K562 (cell line): ENCODE measurements around the gene LMAN1L. TPM values are rescaled to one million over a fixed set of nuclear protein-coding genes. Genes with fewer than 3 reads are reported as not detected.

Source experiments
- ATAC-seq: fragments of 200-7000 bp; cut with Tn5 transposase; 3 replicates; pipeline ENCODE4 v1.9.1; 2020; ENCODE audit warnings: moderate library complexity
- BruUV-seq: library from RNA; stranded (reverse); fragments of 400-500 nt; replicated peaks from 2 replicates; lab custom pipeline; 2021; lab: Mats Ljungman, UMichigan
- CTCF ChIA-PET: fragments of 300-600 bp; formaldehyde crosslinking; extraction: SDS; loops from one replicate; lab custom pipeline; 2021; ENCODE audit warnings: low intra/inter-chr PET ratio; lab: Yijun Ruan, JAX
- POLR2A ChIA-PET: fragments of 300-600, 350-650 bp; sonication (Branson Sonifier 250); formaldehyde crosslinking; extraction: SDS; loops from one replicate; lab custom pipeline; 2021; ENCODE audit warnings: antibody characterized with exemption, inconsistent platforms; lab: Yijun Ruan, JAX
- DNase-seq, 4 experiments: peaks; one replicate each; pipeline versions ENCODE4 v3.0.0 to v3.0.0-alpha.2; 2011 to 2018; ENCODE audit warnings: low spot score in 3 of 4, mixed read lengths in 3 of 4; ENCODE audit errors: extremely low read depth in 1 of 4
- FAIRE-seq: peaks from 2 replicates; lab custom pipeline; 2011; peaks lifted over from hg19 to GRCh38; lab: Jason Lieb, UNC
- H2AFZ ChIP-seq: 2 replicates; pipeline ENCODE4 v1.6.0; 2011; ENCODE audit warnings: low read depth, low read length, control low read depth, inconsistent platforms
- H3K27ac ChIP-seq: fragments of 200-600 bp; 3 replicates; pipeline ENCODE4 v1.8.0; 2011; ENCODE audit warnings: low read depth, mild to moderate bottlenecking, control low read depth, inconsistent platforms, low read length, moderate library complexity, mixed read lengths; ENCODE audit errors: extremely low read depth
- H3K27me3 ChIP-seq, 2 experiments: fragments of 300-600 bp in 1 of 2; 2 replicates in 1 of 2; 3 replicates in 1 of 2; pipeline versions ENCODE4 v1.6.0 to v1.8.0; 2011; ENCODE audit warnings: inconsistent platforms in 2 of 2, low read length in 2 of 2, mild to moderate bottlenecking in 1 of 2, mixed read lengths in 1 of 2, moderate library complexity in 1 of 2; ENCODE audit not compliant: control insufficient read depth in 2 of 2, insufficient read depth in 2 of 2
- H3K36me3 ChIP-seq: fragments of 300-600 bp; 3 replicates; pipeline ENCODE4 v1.8.0; 2011; ENCODE audit warnings: mild to moderate bottlenecking, low read length, inconsistent platforms; ENCODE audit not compliant: control insufficient read depth, insufficient read depth
- H3K4me1 ChIP-seq, 2 experiments: fragments of 200-600 bp in 1 of 2; replicated peaks in 1 of 2; 2 replicates in 1 of 2; 3 replicates in 1 of 2; pipeline versions ENCODE4 v1.5.1 to v1.8.0; 2011; ENCODE audit warnings: inconsistent platforms in 2 of 2, low read length in 2 of 2, mild to moderate bottlenecking in 1 of 2, mixed read lengths in 1 of 2, moderate library complexity in 1 of 2; ENCODE audit not compliant: control insufficient read depth in 2 of 2, insufficient read depth in 2 of 2
- H3K4me2 ChIP-seq: 2 replicates; pipeline ENCODE4 v1.6.1; 2011; ENCODE audit warnings: low read length, control low read depth, inconsistent platforms, mixed read lengths; ENCODE audit not compliant: insufficient read depth
- H3K4me3 ChIP-seq: fragments of 200-600 bp; sonication (generic), shearing (Covaris generic); 2 replicates; pipeline ENCODE4 v1.5.1; 2016; ENCODE audit warnings: control low read depth, inconsistent platforms
- H3K79me2 ChIP-seq: fragments of 200-600 bp; 3 replicates; pipeline ENCODE4 v1.8.0; 2011; ENCODE audit warnings: low read length, inconsistent platforms; ENCODE audit not compliant: control insufficient read depth, insufficient read depth
- H3K9ac ChIP-seq, 2 experiments: 2 replicates each; pipeline versions ENCODE4 v1.6.0 to v1.6.1; 2011; ENCODE audit warnings: low read depth in 2 of 2, low read length in 2 of 2, control low read depth in 1 of 2, inconsistent platforms in 1 of 2, mild to moderate bottlenecking in 1 of 2, mixed read lengths in 1 of 2; ENCODE audit not compliant: insufficient read depth in 1 of 2
- H3K9me1 ChIP-seq: one replicate; pipeline ENCODE4 v1.6.0; 2011; ENCODE audit warnings: inconsistent platforms, mild to moderate bottlenecking, low read length, moderate library complexity; ENCODE audit not compliant: control insufficient read depth, insufficient read depth
- H3K9me3 ChIP-seq: replicated peaks from 2 replicates; pipeline ENCODE4 v1.5.1; 2011; ENCODE audit warnings: low read depth, low read length, inconsistent platforms; ENCODE audit not compliant: control insufficient read depth, insufficient read depth
- H4K20me1 ChIP-seq: replicated peaks from 2 replicates; pipeline ENCODE4 v1.6.1; 2011; ENCODE audit warnings: low read length, inconsistent platforms, mixed read lengths; ENCODE audit not compliant: control insufficient read depth, insufficient read depth
- ARID2 ChIP-seq: fragments of 450-650 bp; IDR thresholded peaks from 2 replicates; pipeline ENCODE4 v1.6.1; 2017; ENCODE audit warnings: antibody characterized with exemption, mild to moderate bottlenecking
- CC2D1A ChIP-seq: fragments of 450-650 bp; IDR thresholded peaks from 2 replicates; pipeline ENCODE4 v1.6.1; 2017; ENCODE audit warnings: mild to moderate bottlenecking
- CREB1 ChIP-seq, 2 experiments: sonication (generic) in 1 of 2; formaldehyde crosslinking in 1 of 2; IDR thresholded peaks; 2 replicates each; pipeline versions ENCODE4 v1.6.1 to v1.8.0; 2012 to 2022; ENCODE audit warnings: inconsistent platforms in 1 of 2, mild to moderate bottlenecking in 1 of 2, missing genetic modification reagents in 1 of 2, moderate library complexity in 1 of 2
- CTBP1 ChIP-seq: fragments of 450-650 bp; IDR thresholded peaks from 2 replicates; pipeline ENCODE4 v1.6.1; 2016; ENCODE audit warnings: borderline replicate concordance
- FOXK1 ChIP-seq: sonication (generic); formaldehyde crosslinking; IDR thresholded peaks from 2 replicates; pipeline ENCODE4 v1.8.0; 2022; ENCODE audit warnings: missing genetic modification reagents, mild to moderate bottlenecking, borderline replicate concordance
- JUND ChIP-seq, 2 experiments: IDR thresholded peaks; 2 replicates in 1 of 2; 3 replicates in 1 of 2; pipeline ENCODE4 v1.6.1; 2011; ENCODE audit warnings: borderline replicate concordance in 2 of 2, low read depth in 2 of 2, low read length in 2 of 2, improper control_type of control experiment in 1 of 2, missing biosample characterization in 1 of 2, missing genetic modification characterization in 1 of 2, missing genetic modification reagents in 1 of 2
- L3MBTL2 ChIP-seq: fragments of 450-650 bp; IDR thresholded peaks from 2 replicates; pipeline ENCODE4 v1.6.1; 2016; ENCODE audit warnings: mild to moderate bottlenecking, moderate library complexity
- RAD21 ChIP-seq, 2 experiments: fragments of 250-450 bp in 1 of 2; fragments of 450-650 bp in 1 of 2; sonication (Bioruptor Pico) in 1 of 2; formaldehyde crosslinking in 1 of 2; IDR thresholded peaks in 1 of 2; conservative IDR thresholded peaks in 1 of 2; 2 replicates each; pipeline versions ENCODE4 v1.4.0 to v1.8.0; 2020 to 2022; ENCODE audit warnings: mild to moderate bottlenecking in 2 of 2, moderate library complexity in 1 of 2
- SMC3 ChIP-seq: conservative IDR thresholded peaks from 2 replicates; pipeline ENCODE4 v1.6.1; 2011; ENCODE audit warnings: low read depth, low read length, improper control_type of control experiment; ENCODE audit not compliant: insufficient read depth
- XRCC5 ChIP-seq: fragments of 200-400 bp; formaldehyde crosslinking; IDR thresholded peaks from 2 replicates; pipeline ENCODE4 v1.6.1; 2017; ENCODE audit warnings: low read depth, mild to moderate bottlenecking, low read length
- ZBTB7A ChIP-seq: IDR thresholded peaks from 2 replicates; pipeline ENCODE4 v1.6.1; 2011; ENCODE audit warnings: low read depth, mild to moderate bottlenecking, low read length, moderate library complexity, borderline replicate concordance; ENCODE audit not compliant: control insufficient read depth
- ZNF785 ChIP-seq: fragments of 250-450 bp; sonication (Bioruptor Pico); IDR thresholded peaks from 2 replicates; pipeline ENCODE4 v1.4.0; 2020; ENCODE audit warnings: mild to moderate bottlenecking
- WGBS: fragments of 100-300 bp; shearing (Covaris generic); methylation state at CpG from one replicate; pipeline ENCODE4 v1.1.6; 2016; ENCODE audit warnings: low coverage, mixed read lengths; ENCODE audit not compliant: insufficient coverage; ENCODE audit errors: missing lambda C conversion rate; 5-methylcytosine and 5-hydroxymethylcytosine counted together
- in situ Hi-C: fragments of 300-500 bp; cut with MboI; formaldehyde crosslinking; loops from 4 replicates; pipeline ENCODE4 v1.15.0; 2018; ENCODE audit warnings: inconsistent platforms, mixed read lengths
- intact Hi-C: fragments of 100-400 bp; cut with micrococcal nuclease; formaldehyde crosslinking; loops from 2 replicates; pipeline ENCODE4 v1.14.2; 2022
- polyA plus RNA-seq, 8 experiments: library from polyadenylated mRNA; depleted of rRNA in 4 of 8; stranded (reverse) in 5 of 8; unstranded in 3 of 8; fragments of >200 nt; fragmentation: Nextera tagmentation in 2 of 8; fragmentation: Illumina TruSeq in 1 of 8; extraction: Ambion mirVana in 2 of 8; extraction: Trizol in 1 of 8; gene quantifications; 2 replicates each; pipeline versions ENCODE4 v1.2.1 to v1.2.3, GENCODE V29; 2011 to 2014; ENCODE audit warnings: inconsistent platforms in 1 of 8, missing spikeins in 1 of 8
- total RNA-seq, 7 experiments: library from RNA; depleted of rRNA in 6 of 7; stranded (reverse); fragments of >200 nt in 6 of 7; fragmentation: Illumina TruSeq in 2 of 7; extraction: Trizol in 2 of 7; gene quantifications; 2 replicates each; pipeline versions ENCODE4 v1.2.1 to v1.2.3, GENCODE V29; 2011 to 2021; ENCODE audit warnings: low replicate concordance in 1 of 7
- TF ChIP-seq, protein P1 (sequence below), 3 experiments: IDR thresholded peaks in 2 of 3; conservative IDR thresholded peaks in 1 of 3; 2 replicates each; pipeline ENCODE4 v1.5.1; 2011 to 2012; ENCODE audit warnings: low read length in 3 of 3, mild to moderate bottlenecking in 3 of 3, control low read depth in 2 of 3, improper control_type of control experiment in 1 of 3, inconsistent platforms in 1 of 3, low read depth in 1 of 3, mixed read lengths in 1 of 3, moderate library complexity in 1 of 3; ENCODE audit not compliant: insufficient read depth in 2 of 3
- TF ChIP-seq, protein P2 (sequence below): fragments of 450-650 bp; formaldehyde crosslinking; IDR thresholded peaks from 2 replicates; pipeline ENCODE4 v1.4.0; 2020; ENCODE audit warnings: mild to moderate bottlenecking, moderate library complexity
- TF ChIP-seq, protein P3 (sequence below): sonication (generic); formaldehyde crosslinking; IDR thresholded peaks from 2 replicates; pipeline ENCODE4 v1.8.0; 2022; ENCODE audit warnings: missing genetic modification reagents, mild to moderate bottlenecking, moderate library complexity, borderline replicate concordance

The LMAN1L gene
- total and polyA plus RNA-seq, 9 of the 15 experiments (the other 6 are each of a cell fraction or from before 2014, with no cell fraction given), result not detected

DNA sequence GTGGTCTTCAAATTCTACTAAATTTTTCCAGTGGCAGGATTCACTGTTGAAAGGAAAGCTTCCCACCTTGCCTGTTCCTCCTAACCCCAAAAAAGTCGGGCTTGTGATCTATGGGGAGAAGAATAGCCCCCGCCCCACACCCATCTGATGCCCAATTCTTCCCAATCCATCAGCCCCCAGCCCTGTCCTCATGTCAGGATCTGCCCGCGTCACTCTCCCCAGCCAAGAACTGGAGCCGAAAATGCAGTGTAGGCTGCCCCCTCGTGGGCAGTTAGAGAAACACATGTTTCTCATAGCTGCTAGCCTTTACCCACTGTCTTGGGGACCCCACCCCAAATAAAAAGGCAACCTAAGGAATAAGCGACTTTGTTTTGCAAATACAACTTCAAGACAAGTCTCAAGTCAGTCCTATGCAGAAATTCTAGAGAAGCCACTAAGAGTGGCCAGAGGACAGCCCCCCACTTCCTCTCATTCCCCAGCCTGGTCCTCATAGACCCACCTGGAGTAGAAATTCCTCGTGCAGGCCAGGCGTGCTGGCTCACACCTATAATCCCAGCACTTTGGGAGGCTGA, 43.8 kb upstream of the LMAN1L start:
- ATAC-seq (peak; percentile 75), FAIRE-seq (peak; percentile 88), DNase-seq (peak; percentile 72 to 80 (median 75))
- Histone ChIP-seq H3K36me3 (no peaks in the 10 kb centered on the region), H3K27ac (no peak overlapping the region), H3K9me1 (no peaks in the 10 kb centered on the region), H3K9me3 (no peaks in the 10 kb centered on the region), H3K4me1 (peaks cover 0 to 12% of the 10 kb centered on the region in 2 experiments; a peak in 1 of 5 replicates), H3K79me2 (no peaks in the 10 kb centered on the region), H3K4me3 (no peak overlapping the region), H3K4me2 (no peak overlapping the region), H3K9ac (no peak overlapping the region), H4K20me1 (no peaks in the 10 kb centered on the region; the same call in 1 of the 2 replicates), H2AFZ (peak overlapping the region; percentile 22; the same call in 1 of the 2 replicates), H3K27me3 (peaks cover 4 to 27% of the 10 kb centered on the region in 2 experiments; a peak in 3 of 5 replicates)
- ChIA-PET POLR2A (interaction anchor here (0.6 to 2.2 kb wide), 13 partner anchors 8 to 269 kb away, joined by 3 to 7 read pairs (median 3); partner anchors contain the start of gene RPP25), CTCF (interaction anchor here (0.6 to 6.1 kb wide), 9 partner anchors 125 to 395 kb away, joined by 3 to 51 read pairs (median 3); no protein-coding TSS in a partner anchor)
- in situ Hi-C loops, result loop anchor here (5.0 kb wide), 2 partner anchors 132 to 392 kb away; no protein-coding TSS in a partner anchor
- WGBS, result 0% methylated on average over 9 of the region's 9 CpGs
- BruUV-seq, result no TSS peak
- intact Hi-C loops, result loop anchor here (1.0 to 2.0 kb wide), 2 partner anchors 134 to 394 kb away; no protein-coding TSS in a partner anchor
- TF ChIP-seq CC2D1A (peak; percentile 61; the same call in 1 of the 2 replicates), ARID2 (peak; percentile 67), L3MBTL2 (0 out of 2 replicates have a peak, but pooled peaks have one; percentile 21), SMC3 (peak; percentile 88), CTBP1 (no peak), ZBTB7A (peak; percentile 53; the same call in 1 of the 2 replicates), XRCC5 (0 out of 2 replicates have a peak, but pooled peaks have one; percentile 73), ZNF785 (no peak), RAD21 (CRISPR knock-in tag; conservative IDR thresholded peaks at IDR 0.05 in 1 of 2, IDR thresholded peaks at IDR 0.05 in 1 of 2) (peak; percentile 73 to 92), FOXK1 (CRISPR knock-in tag) (no peak), CREB1 (IDR thresholded peaks at IDR 0.05) (no peak), CREB1 (CRISPR knock-in tag; IDR thresholded peaks at IDR 0.05) (peak; percentile 28; the same call in 1 of the 2 replicates), JUND (IDR thresholded peaks at IDR 0.05; ENCODE audit: borderline replicate concordance, low read depth, low read length) (peak; percentile 24; the same call in 1 of the 2 replicates), JUND (tag; IDR thresholded peaks at IDR 0.05; ENCODE audit: borderline replicate concordance, low read depth, low read length) (no peak)
- TF ChIP-seq, protein P1, sequence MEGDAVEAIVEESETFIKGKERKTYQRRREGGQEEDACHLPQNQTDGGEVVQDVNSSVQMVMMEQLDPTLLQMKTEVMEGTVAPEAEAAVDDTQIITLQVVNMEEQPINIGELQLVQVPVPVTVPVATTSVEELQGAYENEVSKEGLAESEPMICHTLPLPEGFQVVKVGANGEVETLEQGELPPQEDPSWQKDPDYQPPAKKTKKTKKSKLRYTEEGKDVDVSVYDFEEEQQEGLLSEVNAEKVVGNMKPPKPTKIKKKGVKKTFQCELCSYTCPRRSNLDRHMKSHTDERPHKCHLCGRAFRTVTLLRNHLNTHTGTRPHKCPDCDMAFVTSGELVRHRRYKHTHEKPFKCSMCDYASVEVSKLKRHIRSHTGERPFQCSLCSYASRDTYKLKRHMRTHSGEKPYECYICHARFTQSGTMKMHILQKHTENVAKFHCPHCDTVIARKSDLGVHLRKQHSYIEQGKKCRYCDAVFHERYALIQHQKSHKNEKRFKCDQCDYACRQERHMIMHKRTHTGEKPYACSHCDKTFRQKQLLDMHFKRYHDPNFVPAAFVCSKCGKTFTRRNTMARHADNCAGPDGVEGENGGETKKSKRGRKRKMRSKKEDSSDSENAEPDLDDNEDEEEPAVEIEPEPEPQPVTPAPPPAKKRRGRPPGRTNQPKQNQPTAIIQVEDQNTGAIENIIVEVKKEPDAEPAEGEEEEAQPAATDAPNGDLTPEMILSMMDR (IDR thresholded peaks at IDR 0.05 in 2 of 3, conservative IDR thresholded peaks at IDR 0.05 in 1 of 3; ENCODE audit: insufficient read depth in 2 of 3, low read depth in 1 of 3, low read length in 3 of 3), result peak; percentile 84 to 85 (median 84)
- TF ChIP-seq, protein P2, sequence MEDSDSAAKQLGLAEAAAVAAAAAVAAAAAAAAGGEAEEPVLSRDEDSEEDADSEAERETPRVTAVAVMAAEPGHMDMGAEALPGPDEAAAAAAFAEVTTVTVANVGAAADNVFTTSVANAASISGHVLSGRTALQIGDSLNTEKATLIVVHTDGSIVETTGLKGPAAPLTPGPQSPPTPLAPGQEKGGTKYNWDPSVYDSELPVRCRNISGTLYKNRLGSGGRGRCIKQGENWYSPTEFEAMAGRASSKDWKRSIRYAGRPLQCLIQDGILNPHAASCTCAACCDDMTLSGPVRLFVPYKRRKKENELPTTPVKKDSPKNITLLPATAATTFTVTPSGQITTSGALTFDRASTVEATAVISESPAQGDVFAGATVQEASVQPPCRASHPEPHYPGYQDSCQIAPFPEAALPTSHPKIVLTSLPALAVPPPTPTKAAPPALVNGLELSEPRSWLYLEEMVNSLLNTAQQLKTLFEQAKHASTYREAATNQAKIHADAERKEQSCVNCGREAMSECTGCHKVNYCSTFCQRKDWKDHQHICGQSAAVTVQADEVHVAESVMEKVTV (CRISPR knock-in tag), result peak; percentile 61; the same call in 1 of the 2 replicates
- TF ChIP-seq, protein P3, sequence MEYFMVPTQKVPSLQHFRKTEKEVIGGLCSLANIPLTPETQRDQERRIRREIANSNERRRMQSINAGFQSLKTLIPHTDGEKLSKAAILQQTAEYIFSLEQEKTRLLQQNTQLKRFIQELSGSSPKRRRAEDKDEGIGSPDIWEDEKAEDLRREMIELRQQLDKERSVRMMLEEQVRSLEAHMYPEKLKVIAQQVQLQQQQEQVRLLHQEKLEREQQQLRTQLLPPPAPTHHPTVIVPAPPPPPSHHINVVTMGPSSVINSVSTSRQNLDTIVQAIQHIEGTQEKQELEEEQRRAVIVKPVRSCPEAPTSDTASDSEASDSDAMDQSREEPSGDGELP (CRISPR knock-in tag), result 0 out of 2 replicates have a peak, but pooled peaks have one; percentile 17
